B cell (primary cell): ENCODE measurements around the gene IL12RB1.

Experiments used
- EZH2 ChIP-seq: IDR thresholded peaks from 2 replicates; pipeline ENCODE4 v1.6.1; 2012; ENCODE audit warnings: borderline replicate concordance, low read depth, mild to moderate bottlenecking, moderate library complexity, low read length; ENCODE audit not compliant: insufficient read depth, poor library complexity, severe bottlenecking
- TF ChIP-seq, protein P1 (sequence below): fragments of 200-600 bp; IDR thresholded peaks from one replicate; pipeline ENCODE4 v1.8.0; 2022; ENCODE audit warnings: antibody characterized with exemption, mild to moderate bottlenecking

DNA sequence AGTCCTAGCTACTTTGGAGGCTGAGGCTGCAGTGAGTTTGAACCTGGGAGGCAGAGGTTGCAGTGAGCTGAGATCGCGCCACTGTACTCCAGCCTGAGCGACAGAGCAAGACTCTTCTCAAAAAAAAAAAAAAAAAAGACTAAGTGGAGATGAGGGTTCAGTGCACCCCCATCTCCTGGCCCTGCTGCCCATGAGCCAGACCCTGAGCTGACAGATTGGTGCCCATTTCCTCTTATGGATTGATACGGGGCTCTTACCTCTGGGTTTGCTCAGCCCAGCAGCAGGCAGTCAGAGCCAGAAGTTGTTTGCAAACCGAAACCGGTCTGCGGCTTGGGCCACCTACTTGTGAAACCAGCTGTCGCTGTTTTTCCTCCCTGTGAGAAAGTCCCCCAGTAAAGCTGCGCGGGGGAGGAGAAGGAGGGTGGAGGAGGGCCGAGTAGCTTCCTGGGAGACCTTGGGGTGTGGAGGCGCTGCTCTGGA, 41.9 kb downstream of the IL12RB1 start:
- TF ChIP-seq, protein P1, sequence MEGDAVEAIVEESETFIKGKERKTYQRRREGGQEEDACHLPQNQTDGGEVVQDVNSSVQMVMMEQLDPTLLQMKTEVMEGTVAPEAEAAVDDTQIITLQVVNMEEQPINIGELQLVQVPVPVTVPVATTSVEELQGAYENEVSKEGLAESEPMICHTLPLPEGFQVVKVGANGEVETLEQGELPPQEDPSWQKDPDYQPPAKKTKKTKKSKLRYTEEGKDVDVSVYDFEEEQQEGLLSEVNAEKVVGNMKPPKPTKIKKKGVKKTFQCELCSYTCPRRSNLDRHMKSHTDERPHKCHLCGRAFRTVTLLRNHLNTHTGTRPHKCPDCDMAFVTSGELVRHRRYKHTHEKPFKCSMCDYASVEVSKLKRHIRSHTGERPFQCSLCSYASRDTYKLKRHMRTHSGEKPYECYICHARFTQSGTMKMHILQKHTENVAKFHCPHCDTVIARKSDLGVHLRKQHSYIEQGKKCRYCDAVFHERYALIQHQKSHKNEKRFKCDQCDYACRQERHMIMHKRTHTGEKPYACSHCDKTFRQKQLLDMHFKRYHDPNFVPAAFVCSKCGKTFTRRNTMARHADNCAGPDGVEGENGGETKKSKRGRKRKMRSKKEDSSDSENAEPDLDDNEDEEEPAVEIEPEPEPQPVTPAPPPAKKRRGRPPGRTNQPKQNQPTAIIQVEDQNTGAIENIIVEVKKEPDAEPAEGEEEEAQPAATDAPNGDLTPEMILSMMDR = no peak
- TF ChIP-seq EZH2 = no peak
